NCI-H1436 treated with DMSO at 0.1 percent for 48 hours (cell line): ENCODE data around the gene CFAP70.

ENCODE experiments used
- DNase-seq: peaks from one replicate; lab custom pipeline; 2025; lab: John Stamatoyannopoulos, UW

Gene CFAP70

GRCh38 chr10:73215749-73216148 lies 142.9 kb downstream of the CFAP70 start:
- no peak for DNase-seq

GRCh38 chr10:73211106-73211811 lies 147.4 kb downstream of the CFAP70 start:
- DNase-seq: no peak

- no peak for DNase-seq
These were observed 148.1 kb downstream of the CFAP70 start for GRCh38 chr10:73210395-73211105.

GRCh38 chr10:73209705-73210104 lies 149.0 kb downstream of the CFAP70 start:
- no peak for DNase-seq

GRCh38 chr10:73207883-73208282 lies 150.8 kb downstream of the CFAP70 start:
- no peak for DNase-seq

GRCh38 chr10:73206385-73206784 lies 152.3 kb downstream of the CFAP70 start:
- no peak for DNase-seq

- no peak for DNase-seq
These were observed 152.8 kb downstream of the CFAP70 start for GRCh38 chr10:73205890-73206289.

- DNase-seq: no peak
These were observed 153.6 kb downstream of the CFAP70 start for GRCh38 chr10:73205081-73205480.
